22Rv1 (cell line): ENCODE data around the gene SULF2.
"Not testable (repeated sequence)": the region's sequence is repeated elsewhere in the genome, so short reads cannot be mapped to it uniquely, and the experiment has no call there.

Experiments
- CTCF ChIP-seq: fragments of 450-650 bp; IDR thresholded peaks from 2 replicates; pipeline ENCODE4 v1.5.1; 2017; ENCODE audit warnings: mild to moderate bottlenecking
- ZFX ChIP-seq: fragments of 450-650 bp; IDR thresholded peaks from 2 replicates; pipeline ENCODE4 v1.6.1; 2017; ENCODE audit warnings: antibody characterized with exemption, borderline replicate concordance

GRCh38 chr20:47794264-47794663 is 9.0 kb upstream of the SULF2 start:
- TF ChIP-seq ZFX, CTCF: not testable (repeated sequence)
